BJ (cell line): Measurements from ENCODE around the gene ITGAD. TPM values are rescaled to one million over a fixed set of nuclear protein-coding genes. Genes with fewer than 3 reads are reported as not detected.

Source experiments
- CTCF ChIA-PET: fragments of 350-600 bp; formaldehyde crosslinking; extraction: SDS; loops from one replicate; lab custom pipeline; 2021; ENCODE audit warnings: antibody characterized with exemption, inconsistent platforms; lab: Yijun Ruan, JAX
- POLR2A ChIA-PET: fragments of 300-600 bp; sonication (Branson Sonifier 250); formaldehyde crosslinking; extraction: SDS; loops from one replicate; lab custom pipeline; 2021; ENCODE audit warnings: antibody characterized with exemption; lab: Charles Lee
- DNase-seq: peaks from one replicate; pipeline ENCODE4 v3.0.0-alpha.2; 2011; ENCODE audit warnings: low read depth
- H3K27me3 ChIP-seq: 2 replicates; pipeline ENCODE4 v1.6.0; 2011; ENCODE audit warnings: low read length; ENCODE audit not compliant: control insufficient read depth, insufficient read depth
- H3K36me3 ChIP-seq: 2 replicates; pipeline ENCODE4 v1.5.1; 2011; ENCODE audit warnings: low read length; ENCODE audit not compliant: control insufficient read depth, insufficient read depth
- H3K4me3 ChIP-seq: 2 replicates; pipeline ENCODE4 v1.5.1; 2011; ENCODE audit warnings: low read depth, mild to moderate bottlenecking, control low read depth, low read length
- CTCF ChIP-seq: IDR thresholded peaks from 2 replicates; pipeline ENCODE4 v1.5.1; 2011; ENCODE audit warnings: low read depth, mild to moderate bottlenecking, control low read depth, inconsistent platforms, low read length, moderate library complexity; ENCODE audit not compliant: insufficient read depth
- polyA plus RNA-seq: library from polyadenylated mRNA; depleted of rRNA; stranded (reverse); fragments of >200 nt; gene quantifications from 2 replicates; pipeline ENCODE4 v1.2.3, GENCODE V29; 2011; rRNA removed

The ITGAD gene
- polyA plus RNA-seq, 1 experiment: not detected

- POLR2A ChIA-PET: no interaction called here
- Histone ChIP-seq H3K4me3 (no peak overlapping the region), H3K36me3 (peaks cover 35% of the 10 kb centered on the region), H3K27me3 (no peaks in the 10 kb centered on the region)
- CTCF ChIA-PET: interaction anchor here (1.9 to 2.1 kb wide), 2 partner anchors 11 to 13 kb away, joined by 5 to 6 read pairs; no protein-coding TSS in a partner anchor
- TF ChIP-seq CTCF: no peak
- no peak for DNase-seq
Observed at GRCh38 chr16:31475946-31476302, 82.8 kb downstream of the ITGAD start.

Other genes starting within 250 kb of the ITGAD start
- gene PRSS36, start 243.3 kb upstream of the ITGAD start, polyA plus RNA-seq: 0.22 and 0.39 TPM in 2 replicates
- 109 and 113 TPM in 2 replicates for gene FUS, start 213.2 kb upstream of the ITGAD start, polyA plus RNA-seq
- gene PYCARD, start 190.6 kb upstream of the ITGAD start, polyA plus RNA-seq: 15.8 and 23.9 TPM in 2 replicates
- not detected in 2 replicates for gene TRIM72, start 179.2 kb upstream of the ITGAD start, polyA plus RNA-seq
- not detected in 2 replicates for gene PYDC1, start 176.2 kb upstream of the ITGAD start, polyA plus RNA-seq
- not detected in 2 replicates for gene ITGAM, start 133.4 kb upstream of the ITGAD start, polyA plus RNA-seq
- not detected in 2 replicates for gene ITGAX, start 38.2 kb upstream of the ITGAD start, polyA plus RNA-seq
- not detected in 2 replicates for gene COX6A2, start 35.0 kb downstream of the ITGAD start, polyA plus RNA-seq
- 0.56 and 0.87 TPM in 2 replicates for gene ZNF843, start 49.5 kb downstream of the ITGAD start, polyA plus RNA-seq
- 3.0 and 6.4 TPM in 2 replicates for gene ARMC5, start 66.2 kb downstream of the ITGAD start, polyA plus RNA-seq
- 56.4 and 92.3 TPM in 2 replicates for gene TGFB1I1, start 78.8 kb downstream of the ITGAD start, polyA plus RNA-seq
- gene SLC5A2, start 89.8 kb downstream of the ITGAD start, polyA plus RNA-seq: not detected in 2 replicates
- gene RUSF1, start 115.1 kb downstream of the ITGAD start, polyA plus RNA-seq: 35.2 and 56.4 TPM in 2 replicates
- gene AHSP, start 134.6 kb downstream of the ITGAD start, polyA plus RNA-seq: not detected in 2 replicates